HG03575 (cell line): ENCODE data around the gene GATAD2A.
"Not testable (repeated sequence)": the region's sequence is repeated elsewhere in the genome, so short reads cannot be mapped to it uniquely, and the experiment has no call there.

Source experiments
- ATAC-seq: cut with Tn5 transposase; IDR thresholded peaks from one replicate; pipeline ENCODE4 v1.9.1; 2021; ENCODE audit not compliant: unreplicated experiment, insufficient number of reproducible peaks, low FRiP score; ENCODE audit errors: extremely low read depth

Gene GATAD2A

DNA sequence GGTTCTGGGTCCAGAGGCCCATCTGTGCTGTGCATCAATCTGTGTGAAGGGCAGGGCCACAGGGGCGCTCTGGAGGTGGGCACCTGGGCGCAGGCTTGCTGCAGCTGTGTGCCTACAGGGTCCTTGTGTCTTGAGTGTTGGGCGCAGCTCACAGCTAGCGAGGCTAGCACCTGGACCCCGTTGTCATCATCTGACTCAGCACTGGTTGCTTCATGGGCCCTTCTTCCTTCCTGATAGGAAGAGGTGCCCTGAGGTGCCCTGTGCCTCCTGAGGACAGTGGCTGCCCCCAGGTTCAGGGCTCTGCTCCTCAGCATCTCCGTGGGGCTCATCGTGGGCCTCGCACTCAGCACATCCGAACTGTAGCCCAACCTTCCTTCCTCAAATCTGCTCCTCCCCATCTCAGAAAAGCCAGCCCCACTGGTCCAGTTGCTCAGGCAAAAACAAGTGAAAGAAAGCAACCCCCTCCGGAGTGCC lies 54.8 kb downstream of the GATAD2A start:
- no peak for ATAC-seq

DNA sequence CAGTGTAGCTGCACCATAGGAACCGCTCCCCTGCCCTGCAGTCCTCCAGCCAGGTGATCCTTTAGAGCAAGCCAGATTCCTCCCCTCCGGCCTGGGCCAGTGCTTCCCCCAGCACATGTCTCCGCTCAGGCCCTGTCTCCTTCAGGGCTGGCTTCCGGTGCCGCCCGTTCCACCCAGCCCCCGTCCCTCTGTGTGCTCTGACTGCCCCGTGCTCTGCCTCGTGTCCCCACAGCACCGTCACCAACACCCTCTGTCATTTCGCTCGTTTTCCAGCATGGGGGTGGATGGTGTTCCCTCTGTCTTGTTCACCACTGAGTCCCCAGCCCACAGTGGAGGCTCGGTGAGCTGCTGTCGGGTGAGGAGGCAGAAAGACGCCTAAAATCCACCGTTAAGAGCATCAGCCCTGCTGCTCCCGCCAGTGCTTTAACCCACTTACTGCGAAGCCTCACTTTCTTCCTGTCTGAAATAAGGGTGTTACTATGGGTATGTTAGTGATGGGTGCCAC lies 55.3 kb downstream of the GATAD2A start:
- ATAC-seq: no peak

DNA sequence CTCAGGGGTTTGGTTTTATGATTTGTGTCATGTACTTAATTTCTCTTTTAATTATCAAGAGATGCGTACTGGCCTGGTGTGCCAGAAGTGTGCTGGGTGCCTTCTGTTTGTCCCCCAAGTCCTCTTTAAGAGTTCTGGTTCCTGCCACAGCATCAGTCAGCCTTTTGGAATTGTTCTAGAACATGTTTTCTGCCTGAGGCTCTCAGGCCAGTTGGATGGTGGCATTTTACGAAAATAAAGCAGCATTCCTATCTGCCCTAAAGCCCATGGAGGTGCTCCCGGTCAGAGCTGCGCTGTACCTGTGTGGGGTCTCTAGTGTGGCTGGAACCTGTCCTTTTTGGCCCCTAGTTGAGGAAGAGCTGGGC lies 55.8 kb downstream of the GATAD2A start:
- ATAC-seq: no peak

DNA sequence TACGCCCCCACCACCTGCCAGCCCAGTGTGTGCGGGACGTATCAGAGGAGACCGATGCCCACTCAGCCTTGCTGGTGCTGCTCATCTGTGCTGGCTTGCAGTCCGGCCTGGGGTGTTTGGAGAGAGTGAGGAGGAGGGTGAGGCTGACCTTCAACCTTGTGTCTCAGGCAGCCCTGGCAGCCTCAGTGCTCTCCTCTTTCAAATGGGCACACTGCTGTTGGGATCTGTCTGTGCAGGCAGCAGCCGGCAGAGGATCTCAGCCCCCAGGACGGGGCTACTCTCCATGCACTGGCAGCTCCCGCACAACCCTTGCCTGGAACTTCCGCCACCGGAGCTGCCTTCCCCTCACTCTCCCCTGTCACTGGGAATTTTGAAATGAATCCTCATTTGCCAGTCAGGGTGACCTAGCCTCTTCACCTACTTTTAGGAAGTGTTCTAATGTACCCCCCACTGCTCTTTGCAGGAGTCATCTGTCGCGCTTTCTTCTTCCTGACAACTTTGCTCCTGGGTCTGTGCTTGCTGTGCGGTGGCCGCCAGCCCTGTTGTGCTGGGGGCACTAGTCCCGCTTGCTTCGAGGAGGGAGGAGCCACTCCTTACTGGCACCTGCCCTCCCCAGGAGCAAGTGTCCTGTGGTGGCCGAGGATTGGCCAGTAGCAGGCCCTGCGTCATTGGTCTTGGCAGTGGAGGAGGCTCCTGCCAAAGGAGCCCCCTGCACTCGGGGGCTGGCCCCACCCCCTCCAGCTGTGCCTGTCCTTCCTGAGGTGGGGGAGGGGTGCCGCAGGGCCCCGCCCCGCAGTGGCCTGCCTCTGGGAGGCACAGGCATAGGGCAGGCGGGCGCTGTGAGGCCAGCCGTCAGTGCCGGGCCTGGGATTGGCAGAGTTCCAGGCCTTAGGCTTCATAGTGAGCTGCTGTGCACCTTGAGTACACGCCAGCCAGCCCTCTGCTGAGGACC lies 56.5 kb downstream of the GATAD2A start:
- no peak for ATAC-seq

DNA sequence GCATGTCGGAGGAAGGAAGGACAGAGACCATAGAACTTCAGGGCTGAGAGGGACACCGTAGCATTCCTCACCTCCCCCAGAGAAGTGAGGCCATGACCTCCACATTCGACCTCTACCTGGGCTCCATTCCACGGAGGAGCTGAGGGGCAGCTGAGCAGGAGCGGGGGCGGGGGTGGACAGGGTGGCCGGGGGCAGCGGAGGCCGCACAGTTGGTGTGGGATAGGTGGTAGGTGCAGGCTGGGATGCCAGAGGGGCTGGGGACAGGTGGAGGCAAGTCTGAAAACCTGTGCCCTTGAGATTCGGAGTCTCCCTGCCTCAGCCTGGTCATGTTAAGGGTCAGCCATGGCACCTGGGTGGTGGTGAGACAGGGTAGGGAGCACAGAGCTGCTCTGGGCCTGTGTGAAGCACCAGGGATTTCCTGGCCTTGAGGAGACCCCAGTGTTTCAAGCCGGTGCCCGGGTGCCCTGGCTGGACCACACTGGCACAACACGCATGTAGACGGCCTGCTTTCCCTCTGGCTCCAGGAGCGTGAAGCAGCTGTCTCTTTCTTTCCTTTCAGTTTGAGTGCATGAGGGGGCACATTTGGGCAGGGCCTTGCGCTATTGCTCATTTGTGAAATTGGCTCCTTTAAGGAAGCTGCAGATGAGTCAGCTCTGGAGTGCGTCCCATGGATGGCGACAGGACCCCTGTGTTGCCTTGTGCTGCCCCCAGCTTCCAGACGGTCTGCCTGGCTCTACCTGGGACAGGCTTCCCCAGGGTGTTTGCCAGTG lies 58.1 kb downstream of the GATAD2A start:
- ATAC-seq: no peak

DNA sequence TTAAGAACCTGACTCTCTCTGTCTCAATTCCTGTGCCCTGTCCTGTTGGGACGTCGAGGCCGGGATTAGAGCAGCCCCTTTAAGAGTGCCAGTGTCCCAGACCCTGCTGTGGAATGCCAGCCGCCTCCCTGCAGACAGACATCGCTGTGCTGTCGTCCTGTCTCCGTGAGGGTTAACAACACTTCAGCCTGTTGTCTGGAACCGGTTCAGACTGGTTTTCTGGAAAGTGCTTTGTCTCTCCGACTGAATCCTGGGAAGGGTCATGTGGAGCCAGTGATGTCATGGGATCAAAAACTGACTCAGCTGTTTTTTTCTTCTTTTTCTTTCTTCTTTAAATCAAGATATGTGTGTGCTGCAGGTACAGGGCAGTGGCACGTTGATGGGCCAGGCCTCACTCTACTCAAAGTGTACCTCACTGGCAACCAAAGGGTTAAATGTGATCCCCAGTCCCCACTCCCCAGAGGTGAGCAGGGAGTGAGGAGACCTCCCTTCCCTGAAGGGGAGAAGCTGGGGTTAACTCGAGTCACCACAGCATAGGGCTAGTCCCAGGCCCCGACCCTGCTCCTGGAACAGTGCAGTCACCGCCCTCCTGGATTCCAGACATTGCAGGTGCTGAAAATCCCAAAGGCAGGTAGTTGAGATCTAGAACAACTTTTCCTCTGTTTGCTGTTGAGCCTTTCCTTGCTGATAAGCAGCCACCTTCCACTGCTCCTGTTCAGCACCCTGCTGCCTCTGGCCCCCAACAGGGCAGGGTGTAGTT lies 59.0 kb downstream of the GATAD2A start:
- no peak for ATAC-seq

DNA sequence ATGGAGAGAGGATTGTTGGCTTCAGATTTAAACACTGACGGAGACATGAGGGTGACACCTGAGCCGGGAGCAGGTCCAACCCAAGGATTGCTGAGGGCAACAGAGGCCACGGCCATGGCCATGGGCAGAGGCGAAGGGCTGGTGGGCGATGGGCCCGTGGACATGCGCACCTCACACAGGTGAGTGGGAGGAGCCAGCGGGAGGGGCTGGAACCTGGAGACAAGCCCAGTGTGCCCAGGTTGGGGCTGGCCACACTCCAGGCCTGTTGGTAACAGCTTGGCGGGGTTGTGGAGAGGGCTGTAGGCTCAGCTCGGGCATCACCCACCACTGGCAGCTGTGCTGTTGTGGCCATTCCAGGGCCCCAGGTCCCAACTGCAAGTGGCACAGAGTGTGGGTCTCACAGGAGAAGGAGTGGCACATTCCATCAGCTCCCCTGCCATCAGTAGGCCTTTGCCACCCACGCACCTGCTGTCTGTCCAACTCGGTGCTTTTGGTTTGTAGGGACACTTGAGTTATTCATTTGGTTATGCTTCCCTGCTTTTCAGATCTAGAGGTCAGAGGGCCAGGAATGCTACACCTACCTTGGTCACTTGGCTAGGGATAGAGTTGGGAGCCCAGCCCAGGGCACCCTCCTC lies 60.1 kb downstream of the GATAD2A start:
- no peak for ATAC-seq

DNA sequence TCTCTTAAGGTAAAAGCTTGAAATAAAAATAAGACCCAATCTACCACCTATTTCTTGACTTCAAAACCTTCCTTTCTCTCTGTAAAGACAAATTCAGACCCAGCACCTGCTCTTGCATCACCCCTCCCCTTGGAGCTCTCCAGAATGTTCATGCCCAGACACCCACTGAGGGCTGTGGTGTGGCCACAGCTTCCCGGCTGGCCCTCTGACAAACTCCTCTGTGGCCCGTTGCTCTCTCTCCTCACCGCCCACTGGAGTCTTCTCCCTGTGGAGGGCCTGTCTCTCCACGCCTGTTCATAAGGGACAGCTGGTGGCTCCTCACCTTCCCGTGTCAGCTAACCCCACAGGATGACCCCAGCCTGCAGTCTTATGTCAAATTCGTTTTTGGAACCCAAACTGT lies 60.7 kb downstream of the GATAD2A start:
- no peak for ATAC-seq

DNA sequence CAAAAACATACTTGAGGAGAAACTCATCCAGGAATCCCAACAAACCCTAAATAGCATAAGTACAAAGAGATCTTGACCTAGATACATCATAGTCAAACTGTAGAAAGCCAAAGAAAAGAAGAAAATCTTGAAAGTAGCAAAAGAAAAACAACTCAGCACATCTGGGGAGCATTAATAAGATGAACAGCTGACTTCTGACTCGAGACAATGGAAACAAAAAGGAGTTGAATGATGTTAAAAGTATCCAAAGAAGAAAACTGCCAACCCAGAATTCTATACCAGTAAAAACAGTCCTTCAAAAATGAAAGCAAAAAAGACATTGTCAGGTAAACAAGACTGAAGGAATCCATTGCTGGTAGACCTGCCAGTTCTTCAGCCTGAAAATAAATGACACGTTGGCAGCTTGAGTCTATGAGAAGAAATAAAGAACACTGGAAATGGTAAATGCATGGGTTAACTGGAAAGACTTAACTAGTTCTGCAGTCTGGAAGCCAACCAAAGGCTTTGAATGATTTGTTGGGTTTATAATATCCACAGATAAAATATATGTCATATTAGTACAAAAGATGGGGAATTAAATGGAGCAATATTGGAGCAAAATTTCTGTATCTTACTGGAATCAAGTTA lies 63.1 kb downstream of the GATAD2A start:
- no peak for ATAC-seq

DNA sequence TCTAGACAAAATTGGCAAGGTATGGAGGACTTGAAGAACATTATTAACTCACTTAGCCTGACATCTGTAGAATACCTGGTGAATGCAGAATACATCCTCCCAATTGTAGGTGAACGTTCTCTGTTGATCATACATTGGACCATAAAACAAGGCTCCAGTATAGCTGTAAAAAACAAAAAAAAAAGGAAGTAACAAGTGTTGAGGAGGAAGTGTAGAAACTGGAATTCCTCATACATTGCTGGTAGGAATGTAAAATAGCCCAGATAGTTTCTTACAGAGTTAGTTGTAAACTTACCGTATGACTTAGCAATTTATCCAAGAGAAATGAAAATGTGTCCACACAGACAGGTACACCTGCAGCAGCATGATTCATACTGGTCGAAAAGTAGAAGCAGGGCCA lies 65.1 kb downstream of the GATAD2A start:
- ATAC-seq: no peak

DNA sequence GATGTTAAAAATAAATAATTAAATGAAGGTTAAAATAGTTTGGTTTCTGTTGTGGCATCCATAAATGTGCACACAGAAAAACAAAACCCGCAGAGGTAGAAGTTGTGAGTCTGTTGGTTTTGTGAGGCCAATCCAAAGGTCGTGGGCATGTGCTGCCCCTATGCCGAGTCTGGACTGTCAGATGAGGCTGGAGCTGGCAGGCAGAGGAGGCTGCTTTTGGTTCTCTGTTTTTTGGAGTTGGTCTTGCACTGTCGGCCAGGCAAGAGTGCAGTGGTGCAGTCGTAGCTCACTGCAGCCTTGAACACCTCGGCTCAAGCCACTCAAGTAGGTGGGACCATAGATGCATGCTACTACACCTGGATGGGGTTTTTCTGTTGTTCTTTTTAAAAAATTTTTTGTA lies 66.2 kb downstream of the GATAD2A start:
- ATAC-seq: no peak

DNA sequence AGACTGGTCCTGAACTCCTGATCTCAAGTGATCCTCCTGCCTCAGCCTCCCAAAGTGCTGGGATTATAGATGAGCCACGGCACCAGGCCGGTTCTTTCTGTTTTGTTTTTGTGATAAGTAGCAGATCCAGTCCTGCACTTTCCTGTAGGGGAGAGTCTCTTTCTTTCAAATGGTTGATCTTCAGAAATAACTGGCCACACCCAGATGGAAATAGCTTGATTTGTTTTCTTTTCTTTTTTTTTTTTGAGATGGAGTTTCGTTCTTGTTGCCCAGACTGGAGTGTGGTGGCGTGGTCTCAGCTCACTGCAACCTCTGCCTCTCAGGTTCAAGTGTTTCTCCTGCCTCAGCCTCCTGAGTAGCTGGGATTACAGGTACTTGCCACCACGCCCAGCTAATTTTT lies 66.6 kb downstream of the GATAD2A start:
- ATAC-seq: not testable (repeated sequence)

DNA sequence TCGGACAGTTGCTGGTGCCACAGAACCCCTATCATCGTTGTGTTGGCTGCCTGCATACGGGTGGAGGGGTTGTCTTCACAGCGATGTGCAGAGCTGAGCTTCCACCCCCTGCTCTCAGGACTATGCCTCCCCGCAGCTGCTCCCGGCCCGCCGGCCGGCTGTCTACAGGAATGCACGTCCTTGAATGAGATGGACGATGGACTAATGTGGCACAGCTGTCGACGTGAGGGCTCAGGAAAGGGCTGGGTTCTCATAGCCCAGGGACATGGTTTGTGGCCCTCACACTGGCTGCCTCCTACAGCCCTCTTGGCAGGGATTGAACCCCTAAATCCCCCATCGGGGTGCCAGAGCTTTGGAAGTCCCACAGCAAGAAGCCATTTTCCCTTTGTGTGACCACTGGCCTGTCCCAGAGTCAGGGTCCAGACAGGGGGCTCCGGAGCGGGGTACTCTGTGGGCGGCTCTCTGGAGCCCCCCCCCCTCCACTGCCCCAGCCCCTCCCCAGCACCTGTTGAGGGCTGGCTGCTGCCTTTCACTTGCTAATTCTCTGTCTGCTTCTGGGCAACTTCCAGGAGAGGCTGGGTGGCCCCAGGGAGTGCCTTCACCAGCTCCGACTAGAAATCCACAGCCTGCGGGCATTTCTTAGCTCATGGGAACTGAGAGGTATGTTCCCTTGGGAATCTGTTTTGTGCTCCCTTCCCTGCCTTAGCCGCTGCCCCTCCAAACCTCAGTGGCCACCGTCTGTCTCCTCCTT lies 69.7 kb downstream of the GATAD2A start:
- ATAC-seq: no peak

DNA sequence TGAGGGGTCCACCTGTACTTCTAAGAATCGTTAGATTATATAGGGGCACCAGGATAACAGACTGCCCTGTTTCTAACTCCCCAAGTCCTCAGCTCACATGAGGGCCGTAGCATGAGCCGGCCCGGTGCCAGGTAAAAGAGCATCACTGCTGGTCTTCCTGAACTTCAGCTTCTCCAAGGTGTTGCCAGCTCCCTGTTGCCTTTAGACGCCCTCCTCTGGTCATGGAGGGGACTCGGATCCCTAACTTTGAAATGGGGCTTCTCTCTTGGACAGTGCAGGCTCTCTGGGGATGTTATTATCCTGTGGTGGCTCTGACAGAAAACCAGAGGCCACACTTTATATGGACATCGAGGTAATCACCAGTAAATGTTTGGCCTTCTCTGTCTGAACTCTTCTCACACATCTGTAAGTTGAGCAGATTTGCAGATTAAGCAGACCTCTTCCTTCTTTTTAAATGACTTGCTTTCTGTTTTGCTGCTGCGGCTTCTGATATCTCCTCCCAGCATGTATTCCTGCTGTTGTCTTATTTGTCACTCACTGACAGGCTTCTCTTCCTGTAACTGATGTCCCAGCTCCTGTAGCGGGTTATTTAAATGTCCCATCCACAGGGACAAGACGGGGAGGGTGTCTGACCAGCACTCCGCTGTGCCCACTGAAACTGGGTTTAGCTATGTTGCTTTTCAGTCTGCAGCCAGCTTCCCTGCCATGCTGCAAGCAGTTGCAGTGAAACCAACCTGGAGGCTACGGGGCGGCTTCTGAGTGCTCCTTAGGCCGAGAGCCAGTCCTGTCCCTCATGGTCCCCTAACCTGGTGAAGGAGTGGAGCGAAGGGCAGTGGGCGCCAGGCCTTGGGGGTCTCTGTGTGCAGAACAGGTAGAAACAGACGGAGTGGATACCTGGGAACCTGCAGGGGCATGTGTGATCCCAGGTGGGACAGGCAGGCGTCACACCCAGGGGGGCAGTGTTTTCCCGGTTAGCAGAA lies 70.7 kb downstream of the GATAD2A start:
- ATAC-seq: no peak

DNA sequence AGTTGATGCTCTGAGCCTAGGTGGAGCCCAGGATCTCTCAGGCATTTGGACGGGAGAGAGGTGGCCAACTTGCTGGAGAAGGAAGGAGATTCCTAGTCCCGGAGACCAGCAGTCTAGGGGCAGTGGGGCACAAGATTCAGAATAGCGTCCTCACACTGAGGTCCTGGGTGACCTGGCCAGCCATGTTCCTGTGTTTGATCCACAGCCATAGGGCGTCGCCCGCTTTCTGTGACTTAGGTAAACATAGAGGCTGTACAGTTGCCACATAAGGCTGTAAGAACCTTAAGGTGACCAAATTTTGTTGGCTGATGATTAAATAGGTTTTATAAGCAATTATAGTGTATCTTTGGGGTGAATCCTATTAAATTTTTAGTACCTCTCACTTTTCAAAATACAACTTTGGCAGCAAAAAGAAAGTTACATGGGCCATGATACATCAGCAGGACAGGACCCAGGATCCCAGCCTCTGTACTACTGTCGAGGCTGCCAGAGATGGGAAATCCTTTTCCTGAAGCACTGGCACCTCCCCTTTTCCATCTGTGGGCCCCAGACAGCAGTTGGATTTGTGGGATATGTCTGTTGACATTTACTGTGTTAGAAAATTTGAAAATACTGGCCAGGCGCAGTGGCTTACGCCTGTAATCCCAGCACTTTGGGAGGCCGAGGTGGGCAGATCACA lies 72.4 kb downstream of the GATAD2A start:
- ATAC-seq: no peak

DNA sequence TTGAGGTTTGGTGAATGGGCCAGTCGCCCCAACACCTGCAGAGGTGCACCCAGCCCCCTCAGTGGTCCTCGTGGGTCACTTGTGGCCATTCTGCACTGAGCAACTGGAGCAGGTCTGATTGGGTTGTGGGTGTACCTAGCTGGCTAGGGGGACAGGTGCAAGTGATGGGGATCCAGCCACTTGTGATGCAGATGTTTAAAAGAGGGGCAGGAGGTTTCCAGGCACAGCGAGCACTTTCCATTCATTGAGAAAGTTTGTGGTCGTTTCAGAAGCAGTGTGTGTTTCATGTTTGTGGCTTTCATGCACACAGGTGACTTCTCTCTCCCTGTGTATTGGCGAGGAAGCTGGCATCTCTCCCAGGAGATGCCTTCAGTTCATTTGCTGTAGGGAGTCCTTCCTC lies 75.2 kb downstream of the GATAD2A start:
- ATAC-seq: no peak
